Thoracic aorta (tissue), 2 donors: ENCODE measurements around the gene RTN4IP1. TPM values are rescaled to one million over a fixed set of nuclear protein-coding genes. Genes with fewer than 3 reads are reported as not detected.

Experiments used
- ATAC-seq: fragments of 150-250 bp; one replicate; pipeline ENCODE4 v1.8.0; 2017; ENCODE audit warnings: low read depth; ENCODE audit not compliant: insufficient number of reproducible peaks, low FRiP score
- DNase-seq: peaks from one replicate; pipeline ENCODE4 v3.0.0-alpha.2; 2020; ENCODE audit warnings: low spot score
- H3K27ac ChIP-seq, 2 donors: fragments of 200-600 bp; sonication (generic); 1 replicate in 1 of 2; 2 replicates in 1 of 2; pipeline ENCODE4 v1.5.1; 2016; ENCODE audit warnings: mild to moderate bottlenecking in 2 of 2, moderate library complexity in 2 of 2
- H3K27me3 ChIP-seq: fragments of 200-600 bp; sonication (generic); replicated peaks from 2 replicates; pipeline ENCODE4 v1.6.0; 2016; ENCODE audit warnings: mild to moderate bottlenecking; ENCODE audit not compliant: insufficient read depth
- H3K36me3 ChIP-seq: fragments of 200-600 bp; sonication (generic); one replicate; pipeline ENCODE4 v1.5.1; 2016
- H3K4me1 ChIP-seq, 2 donors: fragments of 200-600 bp; sonication (generic); 1 replicate in 1 of 2; 2 replicates in 1 of 2; pipeline versions ENCODE4 v1.5.1 to v1.6.0; 2016; ENCODE audit warnings: low read depth in 2 of 2, mild to moderate bottlenecking in 1 of 2; ENCODE audit not compliant: control insufficient read depth in 1 of 2
- H3K4me3 ChIP-seq: fragments of 200-600 bp; sonication (generic); 2 replicates; pipeline ENCODE4 v1.5.1; 2016; ENCODE audit warnings: mild to moderate bottlenecking
- H3K9me3 ChIP-seq: fragments of 200-600 bp; sonication (generic); 2 replicates; pipeline ENCODE4 v1.5.1; 2016
- CTCF ChIP-seq: fragments of 200-600 bp; sonication (generic); IDR thresholded peaks from one replicate; pipeline ENCODE4 v1.5.1; 2019; ENCODE audit warnings: antibody characterized with exemption
- total RNA-seq, 2 donors: library from RNA; depleted of rRNA; stranded (reverse); fragments of >200 nt; gene quantifications; one replicate each; pipeline versions ENCODE4 v1.1.0 to v1.2.3, GENCODE V29; 2016

The RTN4IP1 gene
- total RNA-seq, 2 donors from 2014 or later: 1.3 to 10.7 TPM

GRCh38 chr6:106658469-106658868 lies 29.2 kb upstream of the RTN4IP1 start:
- no peak overlapping the region for H3K27ac ChIP-seq
- no peak for ATAC-seq
- TF ChIP-seq CTCF: no peak
- H3K4me1 ChIP-seq: no peaks in the 10 kb centered on the region
- peaks cover 15% of the 10 kb centered on the region for H3K36me3 ChIP-seq
- no peak overlapping the region for H3K4me3 ChIP-seq
- H3K27me3 ChIP-seq: no peaks in the 10 kb centered on the region
- DNase-seq: no peak
- H3K9me3 ChIP-seq: peaks cover 3% of the 10 kb centered on the region

GRCh38 chr6:106648651-106649308 lies 19.5 kb upstream of the RTN4IP1 start:
- no peaks in the 10 kb centered on the region for H3K9me3 ChIP-seq
- H3K36me3 ChIP-seq: peaks cover 23% of the 10 kb centered on the region
- no peak for TF ChIP-seq CTCF
- H3K4me1 ChIP-seq: no peaks in the 10 kb centered on the region
- H3K27ac ChIP-seq: no peak overlapping the region
- no peak for ATAC-seq
- H3K27me3 ChIP-seq: no peaks in the 10 kb centered on the region
- H3K4me3 ChIP-seq: no peak overlapping the region
- no peak for DNase-seq

- Histone ChIP-seq H3K9me3 (no peaks in the 10 kb centered on the region), H3K27ac (no peak overlapping the region), H3K36me3 (peaks cover 22% of the 10 kb centered on the region), H3K4me3 (no peak overlapping the region), H3K27me3 (no peaks in the 10 kb centered on the region), H3K4me1 (no peaks in the 10 kb centered on the region)
- TF ChIP-seq CTCF: no peak
- DNase-seq (no peak), ATAC-seq (no peak)
Observed at GRCh38 chr6:106643061-106643460, 13.8 kb upstream of the RTN4IP1 start.

GRCh38 chr6:106642476-106642875 lies 13.2 kb upstream of the RTN4IP1 start:
- Histone ChIP-seq H3K36me3 (peaks cover 22% of the 10 kb centered on the region), H3K27me3 (no peaks in the 10 kb centered on the region), H3K27ac (no peak overlapping the region), H3K4me3 (no peak overlapping the region), H3K9me3 (no peaks in the 10 kb centered on the region), H3K4me1 (no peaks in the 10 kb centered on the region)
- DNase-seq (no peak), ATAC-seq (no peak)
- no peak for TF ChIP-seq CTCF

DNA sequence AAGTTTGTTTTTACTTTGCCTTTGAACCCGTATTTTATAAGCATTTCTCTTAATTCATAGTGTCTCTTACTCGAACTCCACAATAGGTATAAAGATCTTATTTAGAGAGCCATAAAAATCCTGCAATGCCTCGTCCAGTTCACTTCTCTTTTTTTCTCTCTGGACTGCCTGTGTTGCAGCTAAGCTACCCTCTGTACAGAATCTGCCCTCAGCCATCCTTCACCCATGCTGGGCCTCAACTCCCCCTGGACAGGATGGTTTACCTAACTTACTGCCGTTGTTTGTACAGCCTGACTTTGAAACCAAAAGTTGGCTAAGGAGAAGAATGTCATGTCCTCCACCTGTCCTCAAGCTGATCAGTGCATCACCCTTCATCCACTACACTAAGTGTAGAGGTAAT lies 10.5 kb upstream of the RTN4IP1 start:
- no peak for TF ChIP-seq CTCF
- Histone ChIP-seq H3K9me3 (no peaks in the 10 kb centered on the region), H3K36me3 (peaks cover 14% of the 10 kb centered on the region)

More for the DNA sequence above, 10.5 kb upstream of the RTN4IP1 start:
- H3K27ac ChIP-seq: no peak overlapping the region
- no peaks in the 10 kb centered on the region for H3K27me3 ChIP-seq
- no peaks in the 10 kb centered on the region for H3K4me1 ChIP-seq
- H3K4me3 ChIP-seq: no peak overlapping the region
- DNase-seq (no peak), ATAC-seq (no peak)
